DOHH2 (cell line): ENCODE measurements around the gene POLR2J.

Source experiments
- CTCF ChIP-seq: fragments of 200-600 bp; sonication (generic); IDR thresholded peaks from one replicate; pipeline ENCODE4 v1.5.1; 2014; ENCODE audit warnings: antibody characterized with exemption, mild to moderate bottlenecking, low read depth, low read length; ENCODE audit not compliant: poor library complexity, severe bottlenecking
- EZH2phosphoT487 ChIP-seq: fragments of 200-600 bp; sonication (generic); IDR thresholded peaks from 2 replicates; pipeline ENCODE4 v1.6.1; 2017; ENCODE audit warnings: borderline replicate concordance, mild to moderate bottlenecking, antibody characterized with exemption, low read length, moderate library complexity, mixed read lengths

- TF ChIP-seq CTCF (no peak), EZH2phosphoT487 (no peak)
Observed at GRCh38 chr7:102447311-102447710, 31.4 kb downstream of the POLR2J start.
